Amniotic stem cell (primary cell): ENCODE results near the gene UTS2R.

Experiments used
- DNase-seq: peaks from one replicate; lab custom pipeline; 2025; lab: John Stamatoyannopoulos, UW

Gene UTS2R

GRCh38 chr17:82389379-82389778 is 17.8 kb downstream of the UTS2R start:
- DNase-seq, result no peak

GRCh38 chr17:82390015-82390859 is 18.7 kb downstream of the UTS2R start:
- DNase-seq, result no peak

- DNase-seq, result no peak
These were observed 19.4 kb downstream of the UTS2R start for GRCh38 chr17:82390860-82391435.

- DNase-seq, result no peak
These were observed 20.0 kb downstream of the UTS2R start for GRCh38 chr17:82391496-82392066.

GRCh38 chr17:82392209-82392920 is 20.8 kb downstream of the UTS2R start:
- no peak for DNase-seq

GRCh38 chr17:82392941-82393340 is 21.4 kb downstream of the UTS2R start:
- DNase-seq, result no peak

GRCh38 chr17:82394278-82394677 is 22.7 kb downstream of the UTS2R start:
- DNase-seq, result no peak

GRCh38 chr17:82396601-82397435 is 25.3 kb downstream of the UTS2R start:
- peak; percentile 17 for DNase-seq

- no peak for DNase-seq
These were observed 26.1 kb downstream of the UTS2R start for GRCh38 chr17:82397449-82398335.

- peak; percentile 13 for DNase-seq
These were observed 27.5 kb downstream of the UTS2R start for GRCh38 chr17:82399041-82399441.

- DNase-seq, result no peak
These were observed 28.1 kb downstream of the UTS2R start for GRCh38 chr17:82399601-82400101.

GRCh38 chr17:82400206-82400605 is 28.6 kb downstream of the UTS2R start:
- no peak for DNase-seq

- no peak for DNase-seq
These were observed 29.3 kb downstream of the UTS2R start for GRCh38 chr17:82400830-82401229.

- no peak for DNase-seq
These were observed 31.3 kb downstream of the UTS2R start for GRCh38 chr17:82402865-82403264.

GRCh38 chr17:82403662-82404660 is 32.4 kb downstream of the UTS2R start:
- DNase-seq, result no peak

- DNase-seq, result no peak
These were observed 33.5 kb downstream of the UTS2R start for GRCh38 chr17:82405051-82405450.

- no peak for DNase-seq
These were observed 34.6 kb downstream of the UTS2R start for GRCh38 chr17:82406131-82406671.

- no peak for DNase-seq
These were observed 35.7 kb downstream of the UTS2R start for GRCh38 chr17:82407255-82407654.
